MM.1S (cell line): Measurements from ENCODE around the gene PCYT1B.

Source experiments
- EZH2phosphoT487 ChIP-seq: fragments of 300-600 bp; sonication (generic); IDR thresholded peaks from 2 replicates; pipeline ENCODE4 v1.6.1; 2018; ENCODE audit warnings: antibody characterized with exemption, low read length
- TF ChIP-seq, protein P1 (sequence below): fragments of 300-600 bp; sonication (generic); IDR thresholded peaks from 2 replicates; pipeline ENCODE4 v1.5.1; 2016; ENCODE audit warnings: antibody characterized with exemption, low read length, mixed read lengths

DNA sequence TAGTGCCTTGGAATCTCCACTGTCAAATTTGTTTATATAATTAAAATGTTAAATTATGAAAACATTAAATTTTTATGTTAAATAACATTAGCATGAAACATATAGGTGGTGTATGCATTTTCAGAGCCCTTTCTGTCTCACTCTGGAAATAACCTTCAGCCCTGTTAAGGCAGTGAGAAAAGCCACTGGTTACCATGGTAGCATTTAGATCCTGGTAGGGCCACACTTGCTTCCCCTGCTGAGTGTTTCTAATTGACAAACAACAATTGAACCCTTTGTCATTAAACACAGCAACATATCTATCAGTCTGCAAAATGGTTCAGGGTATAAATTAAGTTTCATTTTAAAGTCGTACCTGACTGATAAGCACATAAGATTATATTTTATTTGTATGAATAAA lies 118.5 kb downstream of the PCYT1B start:
- TF ChIP-seq, protein P1, sequence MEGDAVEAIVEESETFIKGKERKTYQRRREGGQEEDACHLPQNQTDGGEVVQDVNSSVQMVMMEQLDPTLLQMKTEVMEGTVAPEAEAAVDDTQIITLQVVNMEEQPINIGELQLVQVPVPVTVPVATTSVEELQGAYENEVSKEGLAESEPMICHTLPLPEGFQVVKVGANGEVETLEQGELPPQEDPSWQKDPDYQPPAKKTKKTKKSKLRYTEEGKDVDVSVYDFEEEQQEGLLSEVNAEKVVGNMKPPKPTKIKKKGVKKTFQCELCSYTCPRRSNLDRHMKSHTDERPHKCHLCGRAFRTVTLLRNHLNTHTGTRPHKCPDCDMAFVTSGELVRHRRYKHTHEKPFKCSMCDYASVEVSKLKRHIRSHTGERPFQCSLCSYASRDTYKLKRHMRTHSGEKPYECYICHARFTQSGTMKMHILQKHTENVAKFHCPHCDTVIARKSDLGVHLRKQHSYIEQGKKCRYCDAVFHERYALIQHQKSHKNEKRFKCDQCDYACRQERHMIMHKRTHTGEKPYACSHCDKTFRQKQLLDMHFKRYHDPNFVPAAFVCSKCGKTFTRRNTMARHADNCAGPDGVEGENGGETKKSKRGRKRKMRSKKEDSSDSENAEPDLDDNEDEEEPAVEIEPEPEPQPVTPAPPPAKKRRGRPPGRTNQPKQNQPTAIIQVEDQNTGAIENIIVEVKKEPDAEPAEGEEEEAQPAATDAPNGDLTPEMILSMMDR, result no peak
- TF ChIP-seq EZH2phosphoT487, result no peak
